Stimulated activated CD4-positive, alpha-beta T cell treated with anti-CD3 and anti-CD28 coated beads, Interleukin-15, amount 100 ng/mL, for 48 hours (primary cell): ENCODE measurements around the gene ZSWIM7.
"Not testable (repeated sequence)": the region's sequence is repeated elsewhere in the genome, so short reads cannot be mapped to it uniquely, and the experiment has no call there.

ENCODE experiments used
- DNase-seq, 2 donors: peaks; one replicate each; pipeline ENCODE4 v3.0.0-alpha.2; 2020; ENCODE audit warnings: low read depth in 2 of 2

ZSWIM7 gene

DNA sequence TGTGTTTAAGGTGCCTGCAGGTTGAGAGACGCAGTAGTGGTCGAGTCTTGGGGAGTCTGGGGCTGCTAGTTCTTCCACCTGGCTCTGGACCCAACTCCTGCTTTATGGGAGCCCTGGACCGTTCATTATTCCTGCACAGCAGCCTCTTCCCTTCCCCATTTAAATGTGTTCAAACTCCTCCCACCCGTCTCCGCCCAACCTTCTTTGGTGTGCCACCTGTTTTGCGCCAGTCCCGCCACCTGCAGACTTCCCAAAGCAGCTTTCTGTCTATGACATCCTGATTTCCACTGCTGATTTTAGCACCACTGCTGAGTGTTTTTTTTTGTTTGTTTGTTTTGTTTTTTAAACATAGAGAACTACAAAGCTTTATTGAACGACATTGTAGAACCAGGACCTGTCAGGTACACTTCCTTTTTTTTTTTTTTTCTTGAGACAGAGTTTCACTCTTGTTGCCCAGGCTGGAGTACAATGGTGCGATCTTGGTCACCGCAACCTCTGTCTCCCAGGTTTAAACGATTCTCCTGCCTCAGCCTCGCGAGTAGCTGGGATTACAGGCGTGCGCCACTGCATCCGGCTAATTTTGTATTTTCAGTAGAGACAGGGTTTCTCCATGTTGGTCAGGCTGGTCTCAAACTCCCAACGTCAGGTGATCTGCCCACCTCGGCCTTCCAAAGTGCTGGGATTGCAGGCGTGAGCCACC lies 41.7 kb downstream of the ZSWIM7 start:
- no peak for DNase-seq

DNA sequence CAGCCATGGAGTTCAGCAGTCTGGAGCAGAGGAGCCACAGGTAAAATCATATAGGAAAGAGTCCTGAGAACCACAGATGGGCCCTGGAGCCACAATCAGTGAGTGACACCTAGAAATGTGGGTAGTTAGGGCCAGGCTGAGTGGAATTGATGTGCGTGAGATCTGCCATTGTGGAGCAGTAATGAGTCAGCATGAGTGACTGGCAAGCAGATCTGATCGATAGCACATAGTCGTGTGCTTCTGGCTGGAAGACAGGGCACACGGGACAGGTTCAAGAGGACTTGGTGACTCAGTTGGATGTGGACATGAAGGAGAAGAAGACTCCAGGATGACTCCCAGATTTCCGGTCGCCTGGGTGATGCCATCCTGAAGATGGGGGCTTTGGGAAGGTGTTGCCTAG lies 42.3 kb downstream of the ZSWIM7 start:
- peak; percentile 20 to 36 for DNase-seq

DNA sequence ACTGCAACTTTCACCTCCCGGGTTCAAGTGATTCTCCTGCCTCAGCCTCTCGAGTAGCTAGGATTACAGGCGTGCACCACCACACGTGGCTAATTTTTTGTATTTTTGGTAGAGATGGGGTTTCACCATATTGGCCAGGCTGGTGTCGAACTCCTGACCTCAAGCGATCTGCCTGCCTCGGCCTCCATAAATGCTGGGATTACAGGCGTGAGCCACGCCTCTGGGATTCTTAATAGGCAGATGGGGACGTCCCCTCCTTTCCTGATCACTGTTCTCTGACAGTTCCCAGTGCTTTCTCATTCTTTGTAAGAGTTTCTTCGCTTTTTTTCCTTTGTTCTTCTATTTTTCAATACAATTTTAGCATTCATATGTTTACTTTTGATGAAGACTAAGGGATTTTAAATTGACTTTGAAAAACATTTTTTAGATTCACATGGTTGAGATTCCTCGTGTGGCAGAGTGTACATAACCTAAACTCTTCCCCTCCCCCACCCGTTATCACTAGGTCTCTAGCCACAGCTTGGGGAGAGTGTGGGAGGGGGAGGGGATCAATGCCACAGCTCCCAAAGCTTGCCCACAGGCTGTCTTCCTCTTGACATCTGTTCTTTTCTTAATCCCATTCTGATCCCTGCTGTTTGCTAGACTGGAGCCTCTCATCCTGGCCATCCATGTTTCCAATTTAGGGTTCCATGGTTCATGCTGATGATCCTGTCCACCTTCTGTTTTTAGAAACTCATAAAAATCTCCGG lies 43.5 kb downstream of the ZSWIM7 start:
- no peak for DNase-seq

DNA sequence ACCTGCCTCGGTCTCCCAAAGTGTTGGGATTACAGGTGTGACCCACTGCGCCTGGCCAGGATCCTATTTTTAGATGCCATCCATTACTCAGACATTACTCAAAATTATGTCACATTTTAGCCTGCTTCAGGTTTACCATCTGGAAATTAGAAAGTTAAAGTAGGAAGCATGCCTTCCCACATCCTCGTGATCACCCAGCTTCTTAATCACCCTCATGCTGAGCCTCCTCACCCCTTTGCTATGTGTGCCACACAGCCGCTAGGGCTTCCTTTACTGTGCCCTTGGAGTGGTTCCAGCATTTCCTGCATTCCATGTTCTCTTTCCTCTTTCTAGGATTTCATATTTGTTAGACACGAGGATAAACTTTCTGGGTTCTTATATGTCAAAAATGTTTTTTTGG lies 45.3 kb downstream of the ZSWIM7 start:
- DNase-seq: no peak

DNA sequence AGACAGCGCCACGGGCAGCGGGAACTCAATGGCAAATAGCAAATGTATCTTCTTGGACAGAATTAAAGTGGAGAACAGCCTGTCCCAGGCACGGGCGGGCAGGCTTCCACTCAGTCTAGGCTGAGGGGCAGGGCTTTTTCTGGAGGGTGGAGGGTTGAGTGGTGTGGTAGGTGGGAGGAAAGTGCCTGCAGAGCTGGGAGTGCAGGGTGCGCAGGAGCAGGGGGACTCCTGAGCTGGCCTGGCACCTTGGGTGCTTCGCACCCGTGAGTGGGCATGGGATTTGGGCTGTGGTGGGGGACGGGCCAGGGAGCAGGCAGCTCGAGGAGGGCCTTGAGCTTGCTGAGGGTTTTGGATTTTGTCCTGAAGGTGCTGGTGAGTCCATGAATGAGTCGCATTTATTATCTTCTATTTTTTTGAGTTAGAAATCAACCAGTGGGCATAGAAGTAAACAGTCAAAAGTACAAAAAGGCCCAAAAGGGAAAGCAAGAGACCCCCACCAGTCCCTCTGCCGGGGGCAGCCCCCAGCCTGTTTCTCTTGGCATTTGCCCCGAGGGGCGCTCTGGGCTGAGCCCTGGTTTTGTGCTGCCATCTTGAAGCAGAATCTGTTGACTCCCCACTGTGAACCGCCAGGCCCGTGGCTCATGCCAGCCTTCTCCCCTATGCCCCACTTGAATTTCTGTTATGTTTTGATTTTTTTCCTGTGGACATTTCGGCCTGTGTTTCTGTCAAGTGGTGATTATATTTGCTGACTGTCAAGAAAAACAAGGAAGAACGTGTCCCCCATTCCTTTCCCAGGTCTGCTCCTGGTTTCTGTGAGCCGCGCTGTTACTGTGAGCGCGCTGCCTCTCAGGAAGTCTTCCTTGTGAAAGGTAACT lies 46.4 kb downstream of the ZSWIM7 start:
- no peak for DNase-seq

DNA sequence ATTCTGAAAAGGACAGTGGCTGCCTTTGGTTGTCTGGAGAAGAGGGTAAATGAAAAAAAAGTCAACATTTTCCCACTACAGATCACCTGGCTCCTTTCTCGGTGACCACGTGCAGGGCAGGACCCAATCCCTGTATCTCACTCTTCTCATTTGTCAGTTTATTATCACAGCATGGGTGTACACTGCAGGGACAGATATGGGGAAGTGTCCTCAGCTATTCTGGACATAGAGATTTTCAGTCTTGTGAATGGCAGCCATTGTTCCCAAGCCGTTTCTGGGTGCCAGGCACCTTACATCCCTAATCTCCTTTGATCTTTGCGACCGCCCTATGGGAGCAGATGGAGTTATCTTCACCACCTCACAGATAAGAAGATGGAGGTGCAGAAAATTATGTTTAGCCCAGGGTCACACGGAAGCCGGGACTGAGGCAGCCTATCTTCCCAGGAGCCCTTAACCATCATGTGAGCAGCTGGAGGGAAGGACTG lies 47.4 kb downstream of the ZSWIM7 start:
- no peak for DNase-seq

DNA sequence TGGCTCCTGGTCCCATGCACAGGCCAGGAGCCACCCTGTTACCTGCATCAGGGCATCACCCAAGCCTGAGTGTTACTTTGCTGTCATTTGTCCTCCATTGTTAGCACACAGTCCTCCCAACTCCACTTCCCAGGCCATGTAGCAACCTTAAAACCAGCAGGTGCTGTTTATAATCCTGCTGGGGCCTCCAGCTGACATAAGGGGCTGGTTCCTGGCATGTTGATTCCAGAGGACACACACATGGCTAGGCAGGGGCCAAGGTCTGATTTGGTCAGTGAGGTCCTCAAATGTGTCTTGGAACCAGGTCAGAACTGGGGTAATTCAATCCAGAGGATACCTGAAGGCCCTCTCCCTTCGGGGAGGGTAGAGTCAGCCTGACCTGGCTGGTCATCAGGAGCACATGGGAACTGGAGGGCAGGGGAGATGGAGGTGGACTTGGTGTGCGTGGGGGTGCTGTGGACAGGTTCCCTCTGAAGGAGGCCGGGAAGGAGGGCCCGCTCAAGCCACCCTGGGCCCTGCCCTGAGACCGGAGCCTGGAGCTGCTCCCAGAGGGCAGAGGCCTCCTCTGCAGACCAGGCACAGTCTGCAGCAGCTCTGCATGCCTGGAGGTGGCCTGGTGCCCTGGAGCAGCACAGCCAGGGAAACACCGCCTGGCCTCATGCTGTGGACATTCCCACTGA lies 48.0 kb downstream of the ZSWIM7 start:
- DNase-seq: no peak

DNA sequence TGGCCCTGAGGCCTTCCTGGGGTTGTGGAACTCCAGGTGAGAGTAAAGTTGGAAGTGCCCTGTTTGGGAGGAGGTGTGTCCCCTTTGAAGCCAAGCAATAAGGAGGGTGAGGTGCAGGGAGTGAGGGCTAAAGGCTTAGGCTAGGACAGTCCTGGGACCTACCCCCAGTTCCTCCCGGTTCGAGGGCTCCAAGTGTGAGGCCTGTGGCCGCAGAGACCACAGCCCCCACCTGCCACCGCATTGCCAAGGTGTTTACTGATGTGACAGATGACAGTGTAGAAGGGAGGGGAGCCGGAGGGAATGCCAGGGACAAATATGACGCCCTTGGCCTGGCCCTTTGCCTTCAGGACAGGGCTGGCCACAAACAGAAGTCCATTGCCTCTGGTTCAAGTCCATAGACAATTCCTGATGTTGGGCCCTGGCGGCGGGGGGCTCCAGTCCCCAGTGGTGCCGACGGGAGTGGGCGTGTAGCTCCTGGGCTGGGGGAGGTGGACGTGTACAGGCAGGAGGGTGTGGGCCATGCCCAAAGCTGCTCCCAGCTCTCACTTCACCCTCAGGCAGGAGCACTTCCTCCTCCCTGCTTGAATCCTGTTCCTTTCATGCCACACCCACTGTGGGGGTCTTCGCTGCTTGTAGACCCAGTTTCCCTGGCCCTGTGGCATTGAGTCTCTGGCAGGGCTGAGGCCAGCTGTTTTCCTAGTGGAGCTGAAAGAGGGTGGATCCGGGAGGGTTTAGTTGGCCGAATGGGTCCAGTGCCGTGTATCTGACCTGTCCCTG lies 51.3 kb downstream of the ZSWIM7 start:
- no peak for DNase-seq

DNA sequence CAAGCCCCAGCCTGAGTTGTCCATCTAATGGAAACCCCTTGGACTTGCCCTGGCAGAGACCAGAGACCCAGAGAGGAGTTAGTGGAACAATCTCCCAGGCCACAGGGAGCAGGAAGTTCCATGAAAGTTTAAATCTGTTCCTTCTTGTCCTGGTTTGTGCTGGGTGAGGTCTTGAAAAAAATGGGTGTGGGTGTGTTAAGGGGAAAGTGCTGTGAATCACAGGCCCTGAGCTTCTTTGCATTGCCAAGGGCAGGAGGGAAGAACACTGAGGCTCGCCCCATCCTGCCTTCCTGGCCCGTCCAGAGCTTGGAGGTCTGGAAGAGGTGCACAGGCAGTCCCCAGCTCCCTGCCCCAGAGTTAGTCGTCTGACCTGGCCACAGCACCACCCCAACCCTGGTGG lies 52.2 kb downstream of the ZSWIM7 start:
- no peak for DNase-seq

DNA sequence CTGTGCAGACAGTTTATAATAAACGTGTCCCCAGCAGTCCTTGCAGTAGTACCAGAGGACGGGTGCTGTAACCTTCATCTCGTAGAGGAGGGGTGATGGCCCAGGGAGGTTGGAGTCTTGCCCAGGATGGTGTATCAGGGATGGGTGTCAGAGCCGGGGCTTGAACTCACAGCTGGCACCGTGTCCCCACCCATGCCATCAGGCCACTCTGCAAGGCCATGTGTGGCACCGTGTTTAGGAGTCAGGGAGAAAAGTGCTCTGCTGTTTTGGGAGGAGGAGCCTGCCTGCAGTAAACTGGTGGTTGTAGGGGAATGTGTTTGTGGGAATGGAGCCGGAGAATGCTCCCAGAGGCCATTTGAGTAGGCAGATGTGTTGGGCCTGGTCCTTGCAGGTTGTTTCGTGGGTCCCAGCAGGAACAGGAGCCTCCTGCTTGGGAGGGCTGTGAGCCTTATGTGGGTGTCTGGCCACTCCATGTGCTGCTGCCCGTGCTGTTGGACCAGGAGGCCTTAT lies 52.8 kb downstream of the ZSWIM7 start:
- DNase-seq: no peak

DNA sequence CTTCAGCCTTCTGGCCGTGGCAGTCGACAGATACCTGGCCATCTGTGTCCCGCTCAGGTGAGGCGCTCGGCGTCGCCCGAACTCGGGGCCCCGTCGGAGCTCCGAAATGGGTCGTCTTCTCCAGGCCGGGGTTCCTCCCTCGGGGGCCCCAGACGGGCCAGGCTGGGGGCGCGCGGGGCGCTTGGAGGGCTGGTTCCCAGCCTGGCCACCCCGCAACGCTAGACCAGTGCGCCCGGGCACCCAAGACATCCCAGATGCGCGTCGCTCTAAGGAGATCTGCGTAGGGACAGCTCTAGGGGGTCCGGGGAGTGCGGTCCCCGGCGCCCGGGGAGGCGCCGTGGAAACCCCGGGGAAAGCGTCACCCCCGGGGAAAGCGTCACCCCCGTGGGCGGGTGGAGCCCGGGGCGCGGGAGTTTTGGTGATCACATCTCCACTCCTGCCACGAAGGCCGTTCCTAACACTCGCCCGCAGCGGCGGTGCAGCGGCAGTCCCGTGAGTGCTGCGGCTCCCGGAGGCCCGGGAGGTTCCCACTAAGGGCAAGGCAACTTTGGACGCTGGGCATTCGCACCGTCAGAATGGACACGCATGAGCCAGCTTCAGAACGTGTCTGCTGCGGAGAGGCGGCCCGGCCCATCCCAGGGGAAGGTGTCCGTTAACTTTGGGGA lies 53.8 kb downstream of the ZSWIM7 start:
- no peak for DNase-seq

DNA sequence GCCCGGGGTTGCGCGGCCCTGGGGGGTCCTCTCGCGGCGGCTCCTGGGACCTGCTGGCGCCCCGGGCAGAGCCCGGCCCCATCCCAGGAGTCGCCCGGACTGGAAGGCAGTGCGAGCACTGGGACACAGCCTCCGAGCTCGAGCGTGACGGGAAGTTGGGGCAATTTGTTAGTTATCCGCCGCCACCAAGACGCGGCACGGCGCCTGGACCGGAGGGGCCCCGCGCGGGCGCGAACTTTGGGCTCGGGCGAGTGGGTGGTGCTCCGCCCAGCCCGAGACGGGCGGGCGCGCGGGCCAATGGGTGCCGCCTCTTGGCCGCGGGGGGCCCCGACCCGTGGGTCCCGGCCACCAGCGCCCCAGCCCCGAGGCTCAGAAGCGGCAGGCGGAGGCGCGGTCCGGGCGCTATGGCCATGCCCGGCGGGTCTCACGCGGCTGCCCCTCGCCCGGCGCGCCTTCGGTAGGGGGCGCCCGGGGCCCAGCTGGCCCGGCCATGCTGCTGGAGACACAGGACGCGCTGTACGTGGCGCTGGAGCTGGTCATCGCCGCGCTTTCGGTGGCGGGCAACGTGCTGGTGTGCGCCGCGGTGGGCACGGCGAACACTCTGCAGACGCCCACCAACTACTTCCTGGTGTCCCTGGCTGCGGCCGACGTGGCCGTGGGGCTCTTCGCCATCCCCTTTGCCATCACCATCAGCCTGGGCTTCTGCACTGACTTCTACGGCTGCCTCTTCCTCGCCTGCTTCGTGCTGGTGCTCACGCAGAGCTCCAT lies 54.6 kb downstream of the ZSWIM7 start, which contains the start of gene ADORA2B:
Gene ADORA2B, plus strand, starts transcription at position 372 of the 768 bp plus-strand sequence. Its CDS starts 119 bp downstream, at position 491.
- DNase-seq: peak; percentile 10 to 41

DNA sequence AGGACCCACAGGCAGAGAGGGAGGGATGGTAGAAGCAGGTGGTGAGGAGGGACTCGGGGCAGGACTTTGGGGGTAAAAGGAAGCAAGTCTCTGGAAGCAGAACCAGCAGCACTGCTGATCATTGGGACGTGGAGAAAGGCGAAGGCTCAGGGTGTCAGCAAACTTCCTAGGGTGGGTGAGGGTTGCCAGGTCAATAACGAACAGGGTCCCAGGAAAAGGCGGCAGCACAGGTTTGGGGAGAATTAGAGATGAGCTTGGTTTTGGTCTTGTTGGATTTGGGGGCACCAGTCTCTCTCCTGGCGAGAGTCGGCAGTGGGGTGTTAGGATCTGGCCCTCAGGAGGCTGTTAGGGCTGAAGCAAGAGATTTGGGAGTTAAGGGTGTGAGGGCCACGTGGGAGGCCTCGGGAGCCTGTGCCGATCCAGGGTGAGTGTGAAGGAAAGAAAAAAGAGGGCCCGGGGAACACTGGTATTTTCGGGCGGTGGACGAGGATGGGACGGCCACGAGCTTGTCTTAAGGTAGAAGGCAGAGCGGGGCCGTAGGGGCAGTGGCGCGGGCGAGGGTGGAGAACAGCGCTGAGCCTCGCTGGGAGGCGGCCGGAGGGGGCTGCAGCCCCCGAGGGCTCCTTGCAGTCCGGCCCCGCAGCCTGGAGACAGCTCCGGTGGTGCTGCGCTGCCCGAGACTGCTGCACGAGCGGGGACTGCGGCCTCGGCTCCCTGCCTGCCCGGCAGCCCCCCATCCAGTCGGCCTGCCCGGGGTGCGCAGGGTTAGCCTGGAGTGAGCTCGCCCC lies 55.3 kb downstream of the ZSWIM7 start:
- no peak for DNase-seq

DNA sequence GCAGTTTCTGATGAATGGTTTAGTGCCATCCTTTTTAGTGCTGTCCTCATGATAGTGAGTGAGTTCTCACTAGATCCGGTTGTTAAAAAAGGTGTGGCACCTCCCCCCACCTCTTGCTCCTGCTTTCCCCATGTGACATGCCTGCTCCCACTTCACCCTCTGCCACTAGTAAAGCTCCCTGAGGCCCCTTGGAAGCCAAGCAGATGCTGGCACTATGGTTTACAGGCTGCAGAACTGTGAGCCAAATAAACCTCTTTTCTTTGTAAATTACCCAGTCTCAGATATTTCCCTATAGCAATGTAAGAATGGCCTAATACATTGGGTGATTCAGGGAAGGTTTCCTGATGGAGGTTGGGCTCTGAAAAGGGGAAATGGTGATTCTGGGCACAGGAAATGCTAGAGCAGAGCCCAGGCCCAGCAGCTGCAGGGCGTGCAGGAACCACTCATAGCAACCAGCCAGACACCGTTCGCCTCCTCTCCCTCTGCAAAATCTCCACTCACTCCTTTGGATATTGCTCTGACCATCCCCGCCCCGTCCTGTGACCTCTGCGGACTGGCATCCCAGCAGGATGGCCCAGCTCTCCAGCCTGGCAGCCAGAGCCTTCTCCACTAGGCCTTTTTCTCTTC lies 57.2 kb downstream of the ZSWIM7 start:
- DNase-seq: no peak

DNA sequence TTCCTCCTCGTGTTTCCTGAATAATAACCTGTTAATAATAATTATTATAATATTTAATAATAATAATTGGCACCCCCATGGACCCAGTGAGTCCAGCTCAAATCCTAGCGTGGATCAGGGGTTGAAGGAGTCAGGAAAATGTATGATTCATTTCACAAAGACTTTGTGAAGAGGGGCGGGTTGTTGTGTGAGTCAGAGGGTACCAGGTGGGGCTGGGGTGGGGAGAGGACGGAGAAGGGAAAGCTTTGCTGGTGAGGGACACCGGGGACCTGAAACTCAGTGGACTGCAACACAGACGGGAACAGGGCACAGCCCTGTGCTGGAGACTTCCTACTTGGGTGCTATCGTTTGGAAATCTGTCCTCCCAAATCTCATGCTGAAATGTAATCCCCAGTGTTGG lies 57.7 kb downstream of the ZSWIM7 start:
- DNase-seq: no peak

DNA sequence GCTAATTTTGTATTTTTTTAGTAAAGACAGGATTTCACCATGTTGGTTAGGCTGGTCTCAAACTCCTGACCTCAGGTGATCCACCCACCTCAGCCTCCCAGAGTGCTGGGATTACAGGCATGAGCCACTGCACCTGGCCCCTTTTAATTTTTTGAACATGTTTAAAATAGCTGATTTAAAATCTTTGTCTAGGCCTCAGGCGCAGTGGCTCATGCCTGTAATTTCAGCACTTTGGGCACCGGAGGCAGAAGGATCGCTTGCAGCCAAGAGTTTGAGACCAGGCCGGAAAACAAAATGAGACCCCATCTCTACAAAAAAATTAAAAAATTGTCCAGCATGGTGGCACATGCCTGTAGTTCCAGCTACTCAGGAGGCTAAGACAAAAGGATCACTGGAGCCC lies 63.0 kb downstream of the ZSWIM7 start:
- DNase-seq: not testable (repeated sequence)

DNA sequence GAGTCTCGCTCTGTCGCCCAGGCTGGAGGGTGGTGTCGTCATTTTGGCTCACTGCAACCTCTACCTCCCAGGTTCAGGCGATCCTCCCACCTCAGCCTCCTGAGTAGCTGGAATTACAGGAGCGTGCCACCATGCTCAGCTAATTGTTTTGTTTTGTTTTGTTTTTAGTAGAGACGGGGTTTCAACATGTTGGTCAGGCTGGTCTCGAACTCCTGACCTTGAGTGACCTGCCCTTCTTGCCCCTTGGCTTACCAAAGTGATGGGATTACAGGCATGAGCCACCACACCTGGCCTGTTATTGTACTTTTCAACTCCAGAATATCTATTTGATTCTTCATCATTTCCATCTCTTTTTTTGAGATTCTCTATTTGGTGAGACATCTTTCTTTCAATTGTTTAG lies 63.6 kb downstream of the ZSWIM7 start:
- no peak for DNase-seq

DNA sequence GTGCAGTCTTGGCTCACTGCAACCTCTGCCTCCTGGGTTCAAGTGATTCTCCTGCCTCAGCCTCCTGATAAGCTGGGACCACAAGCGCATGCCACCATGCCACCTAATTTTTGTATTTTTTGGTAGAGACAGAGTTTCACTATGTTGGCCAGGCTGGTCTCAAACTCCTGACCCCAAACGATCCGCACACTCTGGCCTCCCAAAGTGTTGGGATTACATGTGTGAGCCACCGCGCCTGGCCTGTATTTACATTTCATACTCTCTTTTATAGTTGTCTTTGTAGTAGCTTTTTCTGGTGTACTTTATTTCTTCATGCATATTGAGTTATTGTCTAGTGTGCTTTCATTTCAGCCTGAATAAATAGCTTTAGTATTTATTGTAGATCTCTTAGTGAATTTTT lies 64.6 kb downstream of the ZSWIM7 start:
- no peak for DNase-seq
